GM18502 (cell line): ENCODE measurements around the gene NUBPL.
"Not testable (repeated sequence)": the region's sequence is repeated elsewhere in the genome, so short reads cannot be mapped to it uniquely, and the experiment has no call there.

Experiments used
- ATAC-seq: cut with Tn5 transposase; IDR thresholded peaks from one replicate; pipeline ENCODE4 v1.9.1; 2021; ENCODE audit warnings: mild to moderate bottlenecking; ENCODE audit not compliant: unreplicated experiment, poor library complexity

NUBPL gene

DNA sequence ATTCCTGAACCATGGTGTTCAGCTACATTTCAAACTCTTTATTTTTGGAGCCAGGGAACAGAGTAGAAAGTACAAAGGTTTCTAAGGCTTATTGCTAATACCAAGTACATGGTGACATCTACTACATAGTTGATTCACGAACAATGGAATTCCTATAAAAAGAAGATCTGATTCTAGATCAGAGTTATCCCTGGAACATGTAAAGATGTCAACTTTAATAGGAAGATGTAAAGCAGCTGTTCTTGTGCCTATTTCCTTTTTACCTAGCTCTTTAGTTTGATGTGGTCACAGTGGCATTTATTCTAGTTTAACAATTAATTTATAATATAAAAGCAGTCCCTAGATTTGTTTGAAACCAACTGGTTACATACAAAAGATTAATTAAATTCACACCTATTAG is 99.5 kb downstream of the NUBPL start:
- no peak for ATAC-seq

- no peak for ATAC-seq
Measured at GRCh38 chr14:31668348-31668747, 107.1 kb downstream of the NUBPL start.

GRCh38 chr14:31672709-31673108 is 111.5 kb downstream of the NUBPL start:
- no peak for ATAC-seq

GRCh38 chr14:31677052-31677451 is 115.8 kb downstream of the NUBPL start:
- no peak for ATAC-seq

GRCh38 chr14:31677630-31678029 is 116.4 kb downstream of the NUBPL start:
- no peak for ATAC-seq

GRCh38 chr14:31678421-31679249 is 117.4 kb downstream of the NUBPL start:
- no peak for ATAC-seq

DNA sequence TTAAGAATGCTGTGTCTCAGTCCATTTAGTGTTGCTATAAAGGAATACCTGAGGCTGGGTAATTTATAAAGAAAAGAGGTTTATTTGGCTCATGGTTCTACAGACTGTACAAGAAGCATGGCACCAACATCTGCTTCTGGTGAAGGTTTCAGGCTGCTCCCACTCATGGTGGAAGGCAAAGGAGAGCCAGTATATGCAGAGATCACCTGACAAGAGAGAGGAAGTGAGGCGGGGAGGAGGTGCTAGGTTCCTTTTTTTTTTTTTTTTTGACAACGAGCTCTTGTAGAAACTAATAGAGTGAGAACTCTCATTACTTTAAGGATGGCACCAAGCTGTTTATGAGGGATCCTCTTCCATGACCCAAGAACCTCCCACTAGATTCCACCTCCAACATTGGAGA is 121.6 kb downstream of the NUBPL start:
- ATAC-seq, result no peak

GRCh38 chr14:31687726-31688125 is 126.5 kb downstream of the NUBPL start:
- no peak for ATAC-seq

- no peak for ATAC-seq
Measured at GRCh38 chr14:31690056-31690455, 128.9 kb downstream of the NUBPL start.

GRCh38 chr14:31692376-31692781 is 131.2 kb downstream of the NUBPL start:
- no peak for ATAC-seq

GRCh38 chr14:31696378-31696777 is 135.2 kb downstream of the NUBPL start:
- ATAC-seq, result no peak

- ATAC-seq, result no peak
Measured at GRCh38 chr14:31699809-31700208, 138.6 kb downstream of the NUBPL start.

GRCh38 chr14:31700282-31701074 is 139.3 kb downstream of the NUBPL start:
- no peak for ATAC-seq

GRCh38 chr14:31702130-31702529 is 140.9 kb downstream of the NUBPL start:
- no peak for ATAC-seq

- ATAC-seq, result no peak
Measured at GRCh38 chr14:31703056-31703455, 141.9 kb downstream of the NUBPL start.

GRCh38 chr14:31705731-31706130 is 144.5 kb downstream of the NUBPL start:
- ATAC-seq, result no peak

DNA sequence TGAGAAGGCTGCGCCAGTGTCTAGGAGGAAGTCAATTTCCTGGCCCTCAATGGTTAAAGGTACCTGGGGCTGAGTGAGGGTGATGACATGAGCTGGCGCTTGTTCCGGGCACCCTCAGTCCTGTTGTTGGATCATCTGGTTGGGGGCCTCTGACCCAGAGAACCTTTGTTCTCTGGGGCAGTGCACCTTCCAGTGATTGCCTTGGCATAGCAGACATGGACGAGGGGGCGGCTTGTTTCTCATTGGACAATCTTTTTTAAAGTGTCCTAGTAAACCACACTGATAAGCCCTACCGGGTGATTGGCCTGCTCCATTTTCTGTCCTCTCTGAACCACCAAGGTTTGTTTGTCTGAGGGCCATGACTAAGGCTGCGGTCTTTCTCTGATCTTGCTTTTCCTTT is 147.5 kb downstream of the NUBPL start:
- not testable (repeated sequence) for ATAC-seq

DNA sequence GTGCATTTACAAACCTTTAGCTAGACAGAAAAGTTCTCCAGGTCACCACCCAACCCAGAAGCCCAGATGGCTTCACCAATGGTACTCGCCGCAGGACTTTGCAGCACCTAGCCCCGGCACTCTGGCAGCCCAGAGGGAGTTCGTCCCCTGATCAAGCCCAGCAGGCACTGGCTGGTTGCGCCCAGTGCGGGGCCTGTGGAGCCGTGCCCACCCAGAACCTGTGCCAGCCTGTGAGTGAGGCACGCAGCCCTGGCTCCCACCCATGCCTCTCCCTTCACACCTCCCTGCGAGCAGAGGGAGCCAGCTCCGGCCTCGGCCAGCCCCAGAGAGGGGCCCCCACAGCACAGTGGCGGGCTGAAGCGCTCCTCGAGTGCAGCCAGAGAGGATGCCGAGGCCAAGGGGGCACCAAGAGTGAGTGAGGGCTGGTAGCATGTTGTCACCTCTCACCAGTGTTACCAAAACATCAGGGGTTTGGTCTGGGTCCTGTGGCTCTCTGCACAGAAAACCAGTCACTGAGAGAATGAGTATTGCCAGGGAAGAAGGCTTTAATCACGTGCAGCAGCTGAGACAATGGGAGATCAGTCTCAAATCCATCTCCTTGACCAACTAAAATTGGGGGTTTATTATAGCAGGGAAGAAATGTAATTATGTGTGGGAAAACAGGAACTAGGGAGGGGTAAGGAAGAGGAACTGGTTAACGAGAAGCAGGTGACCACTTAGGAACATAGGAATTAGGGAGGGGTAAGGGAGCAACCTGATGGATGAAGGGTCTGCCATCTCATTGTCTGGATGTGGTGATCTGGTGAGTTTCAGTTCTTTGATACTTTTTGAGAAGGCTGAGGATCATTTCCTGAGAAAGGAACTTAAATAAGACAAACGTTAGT is 151.3 kb downstream of the NUBPL start:
- no peak for ATAC-seq

GRCh38 chr14:31716208-31716607 is 155.0 kb downstream of the NUBPL start:
- ATAC-seq, result no peak

DNA sequence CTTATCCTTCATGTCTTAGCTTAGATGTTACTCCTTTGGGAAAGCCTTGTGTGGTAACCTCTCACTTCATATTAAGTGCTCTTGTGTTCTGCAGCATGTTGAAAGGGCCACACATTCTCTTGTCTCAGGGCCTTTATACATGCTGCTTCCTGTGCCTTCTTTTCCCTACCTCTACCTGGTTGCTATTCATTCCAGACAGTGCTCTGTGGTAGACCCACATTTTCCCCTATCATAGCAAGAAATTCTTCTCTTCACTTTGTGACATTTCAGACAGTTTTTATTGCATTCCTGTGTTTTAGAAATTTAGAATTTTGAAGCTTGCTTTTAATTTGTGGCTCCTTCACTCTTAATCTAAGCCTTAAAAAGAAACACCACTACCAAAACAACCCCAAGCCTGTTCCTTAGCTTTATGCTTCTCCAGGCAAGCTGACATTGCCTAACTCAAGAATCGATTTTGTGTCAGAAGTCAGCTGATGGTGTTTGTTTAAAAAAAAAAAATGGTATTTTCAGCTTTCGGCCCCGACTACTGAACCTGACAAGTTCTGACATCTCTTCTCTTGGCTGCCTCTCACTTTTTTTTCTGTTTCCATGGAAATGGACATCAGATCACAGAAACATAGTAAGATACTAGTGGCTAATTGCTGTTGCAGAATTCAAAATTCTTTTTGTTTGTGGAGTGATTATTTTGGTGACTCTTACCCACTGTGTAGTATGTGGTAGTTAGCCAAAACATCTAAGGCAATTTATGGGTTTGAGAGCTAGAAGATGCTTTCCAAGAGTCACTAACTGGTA is 156.3 kb downstream of the NUBPL start:
- no peak for ATAC-seq
